T-helper 1 cell treated with Interleukin-12 subunit alpha and Interleukin-12 subunit beta and Interleukin-4 antibody, amounts not matched to agents 30 μg/mL and 1 μg/mL, for 36 hours (primary cell): Measurements from ENCODE around the gene CHRNA7.
"Not testable (repeated sequence)": the region's sequence is repeated elsewhere in the genome, so short reads cannot be mapped to it uniquely, and the experiment has no call there.

Experiments
- H3K27ac Mint-ChIP-seq: one replicate; pipeline ENCODE4 v1.8.0; 2021; ENCODE audit warnings: mild to moderate bottlenecking, mixed read lengths
- H3K27me3 Mint-ChIP-seq: one replicate; pipeline ENCODE4 v1.8.0; 2021; ENCODE audit warnings: low read depth, mixed read lengths
- H3K36me3 Mint-ChIP-seq: one replicate; pipeline ENCODE4 v1.8.0; 2021; ENCODE audit warnings: low read depth, mixed read lengths
- H3K4me1 Mint-ChIP-seq: one replicate; pipeline ENCODE4 v1.8.0; 2021; ENCODE audit warnings: low read depth, mixed read lengths
- H3K4me3 Mint-ChIP-seq: one replicate; pipeline ENCODE4 v1.8.0; 2021; ENCODE audit warnings: mild to moderate bottlenecking, moderate library complexity, mixed read lengths
- H3K9me3 Mint-ChIP-seq: one replicate; pipeline ENCODE4 v1.8.0; 2021; ENCODE audit warnings: mixed read lengths

The CHRNA7 gene

DNA sequence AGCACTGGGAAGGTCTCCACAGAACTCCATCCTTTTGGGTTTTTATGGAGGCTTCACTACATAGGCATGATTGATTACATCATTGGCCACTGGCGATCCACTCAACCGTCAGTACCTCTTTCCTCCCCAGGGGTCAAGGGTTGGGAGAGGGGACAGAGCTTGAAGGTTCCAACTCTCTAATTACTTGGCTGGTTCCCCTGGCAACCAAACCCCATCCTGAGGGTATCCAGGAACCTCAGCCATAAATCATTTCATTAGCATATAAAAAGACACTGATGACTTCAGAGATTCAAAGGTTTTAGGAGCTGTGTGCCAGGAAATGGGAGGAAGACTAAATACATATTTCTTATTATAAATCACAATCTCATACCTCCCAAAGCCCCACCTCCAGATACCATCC, 131.8 kb downstream of the CHRNA7 start:
- H3K36me3 Mint-ChIP-seq, H3K4me3 Mint-ChIP-seq, H3K4me1 Mint-ChIP-seq, H3K9me3 Mint-ChIP-seq, H3K27me3 Mint-ChIP-seq, H3K27ac Mint-ChIP-seq: not testable (repeated sequence)

DNA sequence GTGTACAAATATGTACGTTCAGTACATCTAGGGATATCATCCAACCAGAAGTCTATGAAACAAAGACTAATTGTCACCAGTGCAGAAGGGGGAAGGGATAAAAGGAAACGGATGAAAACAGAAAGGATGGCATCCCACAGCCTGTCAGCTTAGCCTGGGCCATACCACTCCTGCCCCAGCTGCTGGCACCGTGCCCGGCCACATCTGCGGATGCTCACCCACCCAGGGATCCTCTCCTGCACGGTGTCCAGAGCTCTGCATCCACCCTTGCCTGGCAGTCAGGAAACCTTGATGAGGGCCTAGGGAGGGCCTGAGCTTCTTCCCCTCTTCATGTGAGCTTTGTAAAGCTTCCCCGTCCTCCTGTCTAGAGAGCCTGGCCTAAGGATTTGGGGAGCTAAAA, 133.8 kb downstream of the CHRNA7 start:
- not testable (repeated sequence) for H3K9me3 Mint-ChIP-seq, H3K36me3 Mint-ChIP-seq, H3K27me3 Mint-ChIP-seq, H3K4me1 Mint-ChIP-seq, H3K4me3 Mint-ChIP-seq, H3K27ac Mint-ChIP-seq

GRCh38 chr15:32164747-32165146, 134.4 kb downstream of the CHRNA7 start:
- H3K36me3 Mint-ChIP-seq, H3K4me1 Mint-ChIP-seq, H3K27ac Mint-ChIP-seq, H3K27me3 Mint-ChIP-seq, H3K9me3 Mint-ChIP-seq, H3K4me3 Mint-ChIP-seq: not testable (repeated sequence)

DNA sequence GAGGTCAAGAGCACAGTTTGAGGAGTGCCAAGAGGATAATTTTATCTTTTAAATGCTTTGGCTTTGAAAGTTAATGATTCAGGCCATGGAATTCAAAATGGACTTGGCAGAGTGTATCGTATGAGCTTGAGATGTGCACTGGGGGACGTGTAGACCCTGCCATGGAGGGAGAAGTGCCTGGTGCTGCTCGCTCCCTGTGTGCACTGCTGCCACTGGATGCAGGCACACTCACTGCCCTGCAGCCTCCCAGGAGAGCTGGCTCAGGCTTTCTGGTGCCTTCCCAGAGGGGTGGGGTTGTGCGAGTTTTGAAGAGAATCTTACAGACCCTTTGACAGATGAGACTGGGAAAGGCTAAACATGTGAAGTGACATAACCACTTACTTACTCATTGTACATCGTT, 135.5 kb downstream of the CHRNA7 start:
- H3K9me3 Mint-ChIP-seq, H3K36me3 Mint-ChIP-seq, H3K27me3 Mint-ChIP-seq, H3K4me3 Mint-ChIP-seq, H3K4me1 Mint-ChIP-seq, H3K27ac Mint-ChIP-seq: not testable (repeated sequence)

DNA sequence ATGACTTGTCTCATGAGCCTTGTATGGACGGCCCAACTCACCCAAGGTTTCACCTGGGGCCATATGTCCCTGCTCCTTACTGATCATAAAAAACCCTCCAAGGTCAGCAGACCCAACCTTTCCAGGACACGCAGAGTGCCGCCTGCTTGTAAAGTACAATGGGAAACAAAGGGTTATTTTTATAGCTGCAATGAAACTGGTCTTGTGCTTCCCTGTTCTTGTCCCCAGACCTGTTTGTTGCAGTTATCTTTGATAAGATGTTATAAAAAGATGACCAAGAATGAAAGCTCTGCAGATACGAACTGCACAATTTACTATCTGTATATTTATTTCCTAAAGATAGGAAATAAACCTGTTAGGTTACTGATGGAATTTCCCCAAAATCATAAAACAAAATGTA, 136.0 kb downstream of the CHRNA7 start:
- not testable (repeated sequence) for H3K36me3 Mint-ChIP-seq, H3K9me3 Mint-ChIP-seq, H3K27ac Mint-ChIP-seq, H3K4me3 Mint-ChIP-seq, H3K4me1 Mint-ChIP-seq, H3K27me3 Mint-ChIP-seq

DNA sequence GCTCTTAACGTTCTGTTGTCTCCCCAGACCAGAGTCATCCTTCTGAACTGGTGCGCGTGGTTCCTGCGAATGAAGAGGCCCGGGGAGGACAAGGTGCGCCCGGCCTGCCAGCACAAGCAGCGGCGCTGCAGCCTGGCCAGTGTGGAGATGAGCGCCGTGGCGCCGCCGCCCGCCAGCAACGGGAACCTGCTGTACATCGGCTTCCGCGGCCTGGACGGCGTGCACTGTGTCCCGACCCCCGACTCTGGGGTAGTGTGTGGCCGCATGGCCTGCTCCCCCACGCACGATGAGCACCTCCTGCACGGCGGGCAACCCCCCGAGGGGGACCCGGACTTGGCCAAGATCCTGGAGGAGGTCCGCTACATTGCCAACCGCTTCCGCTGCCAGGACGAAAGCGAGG, 137.6 kb downstream of the CHRNA7 start:
- H3K27me3 Mint-ChIP-seq, H3K4me3 Mint-ChIP-seq, H3K36me3 Mint-ChIP-seq, H3K4me1 Mint-ChIP-seq, H3K27ac Mint-ChIP-seq, H3K9me3 Mint-ChIP-seq: not testable (repeated sequence)

DNA sequence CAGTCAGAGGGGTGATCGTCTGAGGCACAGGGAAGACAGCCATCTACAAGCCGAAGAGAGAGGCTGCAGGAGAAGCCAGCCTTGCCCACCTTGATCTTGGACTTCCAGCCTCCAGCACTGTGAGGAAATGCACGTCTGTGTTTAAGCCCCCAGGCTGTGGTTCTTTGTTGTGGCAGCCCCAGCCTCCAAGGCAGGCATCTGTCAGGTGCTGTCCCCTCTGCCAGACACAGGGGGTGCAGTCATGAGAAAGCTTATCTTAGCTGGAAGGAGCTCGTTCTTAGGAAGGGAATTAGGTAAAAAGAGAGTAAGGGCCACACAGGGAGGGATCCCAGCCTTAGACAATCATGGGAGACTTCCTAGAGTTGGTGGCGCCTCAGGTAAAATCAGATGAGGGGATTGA, 150.3 kb downstream of the CHRNA7 start:
- H3K9me3 Mint-ChIP-seq, H3K4me1 Mint-ChIP-seq, H3K4me3 Mint-ChIP-seq, H3K27me3 Mint-ChIP-seq, H3K27ac Mint-ChIP-seq, H3K36me3 Mint-ChIP-seq: not testable (repeated sequence)

DNA sequence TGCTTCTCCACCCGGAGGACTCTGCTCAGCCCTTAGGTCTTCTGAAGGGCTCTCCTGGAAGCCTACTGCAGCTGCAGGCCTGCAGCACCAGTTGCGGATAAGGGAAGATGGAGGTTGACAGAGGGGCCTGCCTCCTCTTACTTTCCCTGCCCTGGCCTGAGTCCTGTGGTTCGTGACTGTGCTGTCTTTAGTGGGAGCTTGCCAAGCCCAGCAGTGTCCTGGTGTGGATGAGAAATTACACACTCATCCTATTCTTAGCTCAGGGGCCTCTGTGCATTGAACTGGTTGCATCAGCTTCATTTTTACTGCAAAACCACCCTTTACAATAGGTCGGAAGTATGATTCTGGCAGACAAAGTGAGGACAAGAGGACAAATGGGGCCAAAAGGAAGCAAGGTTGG, 163.5 kb downstream of the CHRNA7 start:
- H3K27ac Mint-ChIP-seq, H3K9me3 Mint-ChIP-seq, H3K27me3 Mint-ChIP-seq, H3K36me3 Mint-ChIP-seq, H3K4me1 Mint-ChIP-seq, H3K4me3 Mint-ChIP-seq: not testable (repeated sequence)

DNA sequence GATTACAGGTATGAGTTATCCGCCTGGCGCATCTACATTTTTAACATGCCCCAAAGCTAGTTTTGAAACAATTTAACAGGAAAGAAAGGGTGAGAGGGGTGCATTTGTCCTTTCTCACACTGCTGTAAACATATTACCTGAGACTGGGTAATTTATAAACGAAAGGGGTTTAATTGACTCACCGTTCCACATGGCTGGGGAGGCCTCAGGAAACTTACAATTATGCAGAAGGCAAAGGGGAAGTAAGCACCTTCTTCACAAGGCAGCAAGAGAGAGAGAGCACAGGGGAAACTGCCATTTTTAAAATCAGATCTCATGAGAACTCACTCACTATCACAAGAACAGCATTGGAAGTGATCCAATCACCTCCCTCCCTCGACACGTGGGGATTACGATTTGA, 165.9 kb downstream of the CHRNA7 start:
- not testable (repeated sequence) for H3K4me3 Mint-ChIP-seq, H3K36me3 Mint-ChIP-seq, H3K4me1 Mint-ChIP-seq, H3K9me3 Mint-ChIP-seq, H3K27me3 Mint-ChIP-seq, H3K27ac Mint-ChIP-seq

GRCh38 chr15:32198938-32199337, 168.6 kb downstream of the CHRNA7 start:
- not testable (repeated sequence) for H3K27ac Mint-ChIP-seq, H3K36me3 Mint-ChIP-seq, H3K4me1 Mint-ChIP-seq, H3K27me3 Mint-ChIP-seq, H3K4me3 Mint-ChIP-seq, H3K9me3 Mint-ChIP-seq

- not testable (repeated sequence) for H3K27ac Mint-ChIP-seq, H3K4me3 Mint-ChIP-seq, H3K27me3 Mint-ChIP-seq, H3K36me3 Mint-ChIP-seq, H3K9me3 Mint-ChIP-seq, H3K4me1 Mint-ChIP-seq
These were observed 178.8 kb downstream of the CHRNA7 start for GRCh38 chr15:32209081-32209480.

DNA sequence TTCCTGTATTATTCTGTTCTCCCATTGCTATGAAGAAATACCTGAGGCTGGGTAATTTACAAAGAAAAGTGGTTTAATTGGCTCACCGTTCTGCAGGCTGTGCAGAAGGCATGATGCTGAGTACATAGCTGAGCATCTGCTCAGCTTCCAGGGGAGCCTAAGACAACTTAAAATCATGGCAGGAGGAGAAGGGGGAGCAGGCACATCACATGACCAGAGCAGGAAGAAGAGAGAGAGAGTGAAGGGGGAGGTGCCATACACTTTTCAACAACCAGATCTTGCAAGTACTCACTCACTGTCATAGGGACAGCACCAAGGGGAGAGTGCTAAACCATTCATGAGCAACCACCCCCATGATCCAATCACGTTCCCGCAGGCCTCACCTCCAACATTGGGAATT, 188.4 kb downstream of the CHRNA7 start:
- Mint-ChIP-seq H3K36me3 (no peaks in the 10 kb centered on the region), H3K9me3 (peaks cover 12% of the 10 kb centered on the region), H3K4me1 (no peaks in the 10 kb centered on the region), H3K4me3 (no peak overlapping the region), H3K27ac (no peak overlapping the region), H3K27me3 (no peaks in the 10 kb centered on the region)
